Stimulated activated CD4-positive, alpha-beta T cell treated with anti-CD3 and anti-CD28 coated beads, Interleukin-1b, Interleukin-23, amount 100 ng/mL, for 24 hours (primary cell): Measurements from ENCODE around the gene EDEM1.

ENCODE experiments used
- DNase-seq, 4 experiments: peaks; one replicate each; pipeline ENCODE4 v3.0.0-alpha.2; 2020; ENCODE audit warnings: low read depth in 4 of 4, low spot score in 1 of 4

EDEM1 gene

GRCh38 chr3:5264896-5265770, 77.6 kb downstream of the EDEM1 start:
- no peak for DNase-seq

GRCh38 chr3:5267252-5267651, 79.7 kb downstream of the EDEM1 start:
- DNase-seq, result no peak

- DNase-seq, result no peak
Measured at GRCh38 chr3:5267889-5268288, 80.4 kb downstream of the EDEM1 start.
